Measurements from ENCODE around the gene TSC22D3. TPM values are rescaled to one million over a fixed set of nuclear protein-coding genes. Genes with fewer than 3 reads are reported as not detected.

The TSC22D3 gene
- polyA plus RNA-seq, 1 of the 3 experiments (the other 2 are of a cell fraction), result 9.2 TPM

DNA sequence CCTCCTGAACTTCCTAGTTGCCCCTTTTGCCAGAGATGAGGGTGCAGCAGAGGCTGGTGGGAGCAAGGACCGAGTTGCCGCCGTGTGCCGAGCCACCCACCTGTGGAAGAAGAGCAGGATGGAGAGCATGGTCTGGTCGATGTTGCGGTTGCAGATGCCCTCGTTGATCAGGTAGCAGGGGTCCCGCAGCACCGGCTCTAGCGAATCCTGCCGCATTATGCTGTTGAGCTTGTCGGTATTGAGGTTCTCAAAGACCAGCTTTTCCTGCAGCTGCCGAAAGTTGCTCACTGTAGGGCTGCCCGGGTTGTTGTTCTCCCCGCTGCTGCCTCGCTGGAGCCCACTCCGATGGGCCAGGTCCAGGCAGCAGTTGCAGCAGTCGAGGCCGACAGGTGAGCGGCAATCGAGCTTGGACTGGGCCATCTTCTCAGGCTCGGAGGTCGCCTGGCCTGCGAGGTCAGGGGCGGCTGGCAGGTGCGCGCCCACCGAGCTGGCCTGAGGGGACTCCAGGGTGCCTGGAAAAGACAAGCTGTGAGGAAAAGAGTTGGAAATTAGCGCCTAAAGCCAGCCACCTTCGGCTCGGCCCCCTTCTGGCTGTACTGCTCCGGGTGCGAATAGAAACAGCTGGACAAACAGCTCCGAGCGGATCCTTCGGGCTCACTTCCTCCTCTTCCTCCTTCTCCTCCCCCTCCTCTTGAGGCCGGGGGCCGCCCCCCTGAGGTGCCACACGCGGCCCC lies 420 bp downstream of the TSC22D3 start:
- H3K4me1 ChIP-seq (ENCODE audit: control insufficient read depth in 1 of 2, insufficient read depth in 2 of 2, low read depth in 1 of 2, low read length in 1 of 2), result peaks cover 0 to 5% of the 10 kb centered on the region in 2 experiments; a peak in 1 of 4 replicates
- H2AFZ ChIP-seq (ENCODE audit: low read depth), result no peak overlapping the region; the same call in 1 of the 2 replicates
- H3K9me2 ChIP-seq, result no peaks in the 10 kb centered on the region
- peak overlapping the region; percentile 37 to 58 for H3K4me3 ChIP-seq (ENCODE audit: low read depth in 2 of 2, low read length in 1 of 2)
- DNase-seq, result no peak
- no peaks in the 10 kb centered on the region for H3F3A ChIP-seq (replicated peaks; ENCODE audit: insufficient read depth)
- H3K27ac ChIP-seq (ENCODE audit: low read depth in 2 of 2, low read length in 1 of 2), result no peak overlapping the region
- ChIA-PET POLR2A (interaction anchor here (0.7 to 1.2 kb wide), 2 partner anchors 33 to 59 kb away, joined by 3 read pairs; no protein-coding TSS in a partner anchor), CTCF (interaction anchor here (0.8 to 3.9 kb wide), 11 partner anchors 10 to 901 kb away, joined by 3 to 63 read pairs (median 5); no protein-coding TSS in a partner anchor)
- H4K20me1 ChIP-seq (ENCODE audit: insufficient read depth), result no peaks in the 10 kb centered on the region
- 11% methylated on average over 23 of the region's 40 CpGs for WGBS (ENCODE audit: low lambda C conversion rate)
- no peak overlapping the region for H3K9ac ChIP-seq
- TF ChIP-seq RAD21 (IDR thresholded peaks at IDR 0.05; ENCODE audit: low read length), result no peak
- no peak for TF ChIP-seq GABPA (IDR thresholded peaks at IDR 0.05; ENCODE audit: low read depth)
- no peak for TF ChIP-seq TCF12 (IDR thresholded peaks at IDR 0.05)
- no peak for TF ChIP-seq SMC3 (IDR thresholded peaks at IDR 0.05; ENCODE audit: low read depth, low read length)
- TF ChIP-seq, protein P1, sequence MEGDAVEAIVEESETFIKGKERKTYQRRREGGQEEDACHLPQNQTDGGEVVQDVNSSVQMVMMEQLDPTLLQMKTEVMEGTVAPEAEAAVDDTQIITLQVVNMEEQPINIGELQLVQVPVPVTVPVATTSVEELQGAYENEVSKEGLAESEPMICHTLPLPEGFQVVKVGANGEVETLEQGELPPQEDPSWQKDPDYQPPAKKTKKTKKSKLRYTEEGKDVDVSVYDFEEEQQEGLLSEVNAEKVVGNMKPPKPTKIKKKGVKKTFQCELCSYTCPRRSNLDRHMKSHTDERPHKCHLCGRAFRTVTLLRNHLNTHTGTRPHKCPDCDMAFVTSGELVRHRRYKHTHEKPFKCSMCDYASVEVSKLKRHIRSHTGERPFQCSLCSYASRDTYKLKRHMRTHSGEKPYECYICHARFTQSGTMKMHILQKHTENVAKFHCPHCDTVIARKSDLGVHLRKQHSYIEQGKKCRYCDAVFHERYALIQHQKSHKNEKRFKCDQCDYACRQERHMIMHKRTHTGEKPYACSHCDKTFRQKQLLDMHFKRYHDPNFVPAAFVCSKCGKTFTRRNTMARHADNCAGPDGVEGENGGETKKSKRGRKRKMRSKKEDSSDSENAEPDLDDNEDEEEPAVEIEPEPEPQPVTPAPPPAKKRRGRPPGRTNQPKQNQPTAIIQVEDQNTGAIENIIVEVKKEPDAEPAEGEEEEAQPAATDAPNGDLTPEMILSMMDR (IDR thresholded peaks at IDR 0.05), result no peak
- H3K9me3 ChIP-seq, result no peaks in the 10 kb centered on the region
- H3K4me2 ChIP-seq, result peak overlapping the region; percentile 83
- H3K36me3 ChIP-seq (replicated peaks in 1 of 2; ENCODE audit: control insufficient read depth in 1 of 2, insufficient read depth in 2 of 2, low read length in 1 of 2), result no peaks in the 10 kb centered on the region
- peaks cover 66% of the 10 kb centered on the region for H3K27me3 ChIP-seq (ENCODE audit: insufficient read depth)
- H3K79me2 ChIP-seq (ENCODE audit: insufficient read depth), result no peaks in the 10 kb centered on the region

DNA sequence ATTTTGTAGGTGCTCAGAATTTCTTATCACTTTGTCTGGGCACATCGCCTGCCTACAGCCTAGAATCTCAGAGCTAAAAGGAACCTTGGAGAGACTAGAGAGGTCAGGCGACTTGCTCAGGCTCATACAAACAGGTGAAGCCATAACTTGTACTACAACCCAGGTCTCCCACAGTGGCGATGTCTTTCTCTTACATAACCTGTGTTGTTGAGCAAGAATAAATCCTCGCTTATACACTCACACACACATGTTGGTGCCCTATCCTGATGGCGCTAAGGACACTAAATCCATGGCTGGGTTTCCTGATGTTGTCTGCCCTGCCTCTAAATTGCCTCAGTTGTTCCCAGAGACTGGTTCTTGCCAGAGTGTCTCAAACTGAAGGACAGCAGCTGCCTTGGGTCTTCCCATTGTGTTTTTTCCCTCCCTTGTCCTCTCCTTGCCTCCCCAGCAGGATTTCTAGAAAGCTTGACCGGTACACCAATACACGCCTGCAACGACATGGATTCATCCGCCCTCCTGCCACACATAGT lies 1.6 kb downstream of the TSC22D3 start:
- Histone ChIP-seq H4K20me1 (ENCODE audit: insufficient read depth) (no peaks in the 10 kb centered on the region), H3F3A (replicated peaks; ENCODE audit: insufficient read depth) (no peaks in the 10 kb centered on the region), H3K9ac (no peak overlapping the region), H3K9me3 (no peaks in the 10 kb centered on the region), H3K4me2 (no peak overlapping the region), H3K27ac (ENCODE audit: low read depth in 2 of 2, low read length in 1 of 2) (no peak overlapping the region), H3K9me2 (no peaks in the 10 kb centered on the region), H2AFZ (ENCODE audit: low read depth) (no peak overlapping the region), H3K4me3 (ENCODE audit: low read depth in 2 of 2, low read length in 1 of 2) (no peak overlapping the region), H3K36me3 (replicated peaks in 1 of 2; ENCODE audit: control insufficient read depth in 1 of 2, insufficient read depth in 2 of 2, low read length in 1 of 2) (no peaks in the 10 kb centered on the region), H3K79me2 (ENCODE audit: insufficient read depth) (no peaks in the 10 kb centered on the region), H3K27me3 (ENCODE audit: insufficient read depth) (peaks cover 71% of the 10 kb centered on the region), H3K4me1 (ENCODE audit: control insufficient read depth in 1 of 2, insufficient read depth in 2 of 2, low read depth in 1 of 2, low read length in 1 of 2) (peaks cover 0 to 5% of the 10 kb centered on the region in 2 experiments; a peak in 1 of 4 replicates)
- ChIA-PET CTCF (interaction anchor here (1.0 to 3.9 kb wide), 4 partner anchors 11 to 101 kb away, joined by 3 to 22 read pairs (median 6); no protein-coding TSS in a partner anchor), POLR2A (no interaction called here)
- TF ChIP-seq TEAD4 (IDR thresholded peaks at IDR 0.05; ENCODE audit: borderline replicate concordance, insufficient read depth) (no peak), POLR2AphosphoS5 (IDR thresholded peaks at IDR 0.05; ENCODE audit: low read depth, low read length) (no peak), GABPA (IDR thresholded peaks at IDR 0.05; ENCODE audit: low read depth) (no peak), RFX5 (IDR thresholded peaks at IDR 0.05; ENCODE audit: low read length) (no peak), RAD21 (IDR thresholded peaks at IDR 0.05; ENCODE audit: low read length) (no peak), TCF12 (IDR thresholded peaks at IDR 0.05) (no peak), YY1 (IDR thresholded peaks at IDR 0.05; ENCODE audit: low read depth) (no peak), EP300 (IDR thresholded peaks at IDR 0.05; ENCODE audit: borderline replicate concordance in 1 of 2, low read depth in 1 of 2, low read length in 1 of 2) (no peak), FOSL2 (IDR thresholded peaks at IDR 0.05; ENCODE audit: borderline replicate concordance, low read depth) (no peak)
- no peak for DNase-seq
- 32% methylated on average over 9 of the region's 9 CpGs for WGBS (ENCODE audit: low lambda C conversion rate)

Measured in SK-N-SH (cell line).